ENCODE measurements around the gene NAB2. TPM values are rescaled to one million over a fixed set of nuclear protein-coding genes. Genes with fewer than 3 reads are reported as not detected.
"Not testable (repeated sequence)": the region's sequence is repeated elsewhere in the genome, so short reads cannot be mapped to it uniquely, and the experiment has no call there.

Gene NAB2
- polyA plus RNA-seq, 1 experiment = 50.2 TPM

- TF ChIP-seq CTCF (IDR thresholded peaks at IDR 0.05; ENCODE audit: insufficient read depth, low read depth, low read length) = peak; percentile 75
- H3K27me3 ChIP-seq (ENCODE audit: control insufficient read depth, insufficient read depth, low read length) = no peaks in the 10 kb centered on the region
- peak overlapping the region; percentile 73; the same call in 1 of the 2 replicates for H3K4me3 ChIP-seq (ENCODE audit: low read depth, low read length)
- ChIA-PET POLR2A (interaction anchor here (0.7 to 1.7 kb wide), 4 partner anchors 12 to 44 kb away, joined by 3 to 8 read pairs (median 4); partner anchors contain the start of gene LRP1), CTCF (interaction anchor here (0.7 to 10.0 kb wide), 51 partner anchors 9 to 545 kb away, joined by 3 to 199 read pairs (median 4); partner anchors contain the start of genes LRP1, LRP1-AS, MYO1A and NAB2)
- DNase-seq (ENCODE audit: low read depth) = no peak
- H3K36me3 ChIP-seq (ENCODE audit: control insufficient read depth, insufficient read depth, low read length) = peaks cover 2% of the 10 kb centered on the region; the same call in 1 of the 2 replicates
Measured at GRCh38 chr12:57112492-57113294, 23.8 kb downstream of the NAB2 start.

GRCh38 chr12:57116580-57117281, 27.8 kb downstream of the NAB2 start:
- POLR2A ChIA-PET = no interaction called here
- TF ChIP-seq CTCF (IDR thresholded peaks at IDR 0.05; ENCODE audit: insufficient read depth, low read depth, low read length) = no peak
- H3K36me3 ChIP-seq (ENCODE audit: control insufficient read depth, insufficient read depth, low read length) = no peaks in the 10 kb centered on the region
- CTCF ChIA-PET = interaction anchor here (0.6 to 18.2 kb wide), 8 partner anchors 8 to 115 kb away, joined by 3 to 357 read pairs (median 9); no protein-coding TSS in a partner anchor
- H3K4me3 ChIP-seq (ENCODE audit: low read depth, low read length) = no peak overlapping the region
- no peaks in the 10 kb centered on the region for H3K27me3 ChIP-seq (ENCODE audit: control insufficient read depth, insufficient read depth, low read length)
- DNase-seq (ENCODE audit: low read depth) = no peak

GRCh38 chr12:57118711-57119271, 29.9 kb downstream of the NAB2 start:
- H3K27me3 ChIP-seq (ENCODE audit: control insufficient read depth, insufficient read depth, low read length) = no peaks in the 10 kb centered on the region
- ChIA-PET POLR2A (interaction anchor here (0.5 to 0.6 kb wide), 2 partner anchors 121 to 336 kb away, joined by 4 to 8 read pairs; partner anchors contain the start of gene INHBE), CTCF (interaction anchor here (0.6 to 18.2 kb wide), 7 partner anchors 47 to 479 kb away, joined by 3 to 357 read pairs (median 5); no protein-coding TSS in a partner anchor)
- no peaks in the 10 kb centered on the region for H3K36me3 ChIP-seq (ENCODE audit: control insufficient read depth, insufficient read depth, low read length)
- DNase-seq (ENCODE audit: low read depth) = no peak
- no peak overlapping the region for H3K4me3 ChIP-seq (ENCODE audit: low read depth, low read length)
- TF ChIP-seq CTCF (IDR thresholded peaks at IDR 0.05; ENCODE audit: insufficient read depth, low read depth, low read length) = no peak

GRCh38 chr12:57119294-57120085, 30.6 kb downstream of the NAB2 start:
- no peaks in the 10 kb centered on the region for H3K27me3 ChIP-seq (ENCODE audit: control insufficient read depth, insufficient read depth, low read length)
- no peak for TF ChIP-seq CTCF (IDR thresholded peaks at IDR 0.05; ENCODE audit: insufficient read depth, low read depth, low read length)
- CTCF ChIA-PET = interaction anchor here (0.6 to 18.2 kb wide), 5 partner anchors 8 to 480 kb away, joined by 4 to 357 read pairs (median 70); partner anchors contain the start of gene STAT6
- no peak overlapping the region for H3K4me3 ChIP-seq (ENCODE audit: low read depth, low read length)
- POLR2A ChIA-PET = no interaction called here
- H3K36me3 ChIP-seq (ENCODE audit: control insufficient read depth, insufficient read depth, low read length) = no peaks in the 10 kb centered on the region
- no peak for DNase-seq (ENCODE audit: low read depth)

- H3K36me3 ChIP-seq (ENCODE audit: control insufficient read depth, insufficient read depth, low read length); DNase-seq (ENCODE audit: low read depth); H3K27me3 ChIP-seq (ENCODE audit: control insufficient read depth, insufficient read depth, low read length); POLR2A ChIA-PET; H3K4me3 ChIP-seq (ENCODE audit: low read depth, low read length): not testable (repeated sequence)
- CTCF ChIA-PET = interaction anchor here (0.6 to 18.2 kb wide), 8 partner anchors 9 to 122 kb away, joined by 3 to 357 read pairs (median 12); partner anchors contain the start of gene STAT6
Measured at GRCh38 chr12:57120718-57121117, 31.8 kb downstream of the NAB2 start.

Measured in BJ (cell line).